ENCODE results near the gene C1orf53.

DNA sequence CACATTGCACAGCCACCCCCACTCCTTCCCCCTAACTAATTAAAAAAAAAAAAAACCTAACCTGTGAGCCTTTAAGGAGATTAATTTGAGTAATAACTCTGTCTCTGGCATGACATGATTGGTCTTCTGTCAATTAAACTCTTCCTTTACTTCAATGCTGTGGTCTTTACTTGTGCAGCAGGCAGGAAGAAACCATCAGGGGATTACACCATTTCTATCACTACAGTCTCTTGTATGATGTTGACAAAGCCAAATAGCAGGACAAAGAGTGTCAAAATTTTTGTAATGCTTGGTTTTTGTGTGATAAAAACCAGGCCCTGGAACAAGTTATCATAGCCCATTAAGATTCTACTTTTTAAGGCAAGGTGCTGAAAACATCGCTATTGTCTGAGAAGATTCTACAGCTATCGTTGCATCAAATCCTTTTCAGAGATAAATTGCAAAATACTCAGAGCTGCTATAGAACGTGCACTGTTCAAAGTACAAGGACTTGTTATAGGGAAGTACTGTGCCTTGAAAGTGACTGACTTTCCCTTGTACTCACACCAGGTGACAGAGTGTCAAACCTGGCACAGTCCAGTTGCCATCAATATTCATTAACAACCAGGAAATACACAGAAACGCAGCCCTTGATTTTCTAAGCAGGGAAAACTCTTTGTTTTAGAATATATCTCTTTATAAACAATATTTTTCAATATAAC is 52.4 kb downstream of the C1orf53 start:
- TF ChIP-seq CTCF (IDR thresholded peaks at IDR 0.05; ENCODE audit: low read length) (no peak), EZH2 (optimal IDR thresholded peaks at IDR 0.05; ENCODE audit: low read depth, low read length) (no peak), EZH2phosphoT487 (IDR thresholded peaks at IDR 0.05; ENCODE audit: low read length) (no peak)

Data from MM.1S (cell line).